Measurements from ENCODE around the gene TIMM50.
A peak's percentile ranks its signal among the peaks of the same experiment; 100 is the strongest.

Gene TIMM50

GRCh38 chr19:39500543-39500942 lies 19.9 kb downstream of the TIMM50 start:
- no peak for DNase-seq (ENCODE audit: low spot score)

- DNase-seq (ENCODE audit: low spot score): no peak
Measured at GRCh38 chr19:39501340-39501739, 20.7 kb downstream of the TIMM50 start.

- peak; percentile 69 for DNase-seq (ENCODE audit: low spot score)
Measured at GRCh38 chr19:39502640-39503417, 22.2 kb downstream of the TIMM50 start.

GRCh38 chr19:39506598-39506943 lies 25.9 kb downstream of the TIMM50 start:
- DNase-seq (ENCODE audit: low spot score): no peak

GRCh38 chr19:39506944-39507714 lies 26.5 kb downstream of the TIMM50 start:
- DNase-seq (ENCODE audit: low spot score): peak; percentile 65

- no peak for DNase-seq (ENCODE audit: low spot score)
Measured at GRCh38 chr19:39507715-39508364, 27.2 kb downstream of the TIMM50 start.

GRCh38 chr19:39508629-39509028 lies 28.0 kb downstream of the TIMM50 start:
- DNase-seq (ENCODE audit: low spot score): no peak

- DNase-seq (ENCODE audit: low spot score): no peak
Measured at GRCh38 chr19:39509233-39509632, 28.6 kb downstream of the TIMM50 start.

- no peak for DNase-seq (ENCODE audit: low spot score)
Measured at GRCh38 chr19:39512988-39513387, 32.4 kb downstream of the TIMM50 start.

GRCh38 chr19:39514840-39515550 lies 34.4 kb downstream of the TIMM50 start, which contains the start of gene SELENOV:
SELENOV (plus strand) TSS chr19:39515139; CDS start chr19:39515213, 74 bp downstream.
- no peak for DNase-seq (ENCODE audit: low spot score)

GRCh38 chr19:39515551-39516191 lies 35.0 kb downstream of the TIMM50 start:
- no peak for DNase-seq (ENCODE audit: low spot score)

- DNase-seq (ENCODE audit: low spot score): no peak
Measured at GRCh38 chr19:39516270-39516669, 35.6 kb downstream of the TIMM50 start.

- DNase-seq (ENCODE audit: low spot score): no peak
Measured at GRCh38 chr19:39517432-39517831, 36.8 kb downstream of the TIMM50 start.

- DNase-seq (ENCODE audit: low spot score): no peak
Measured at GRCh38 chr19:39518458-39518857, 37.8 kb downstream of the TIMM50 start.

GRCh38 chr19:39518975-39519374 lies 38.3 kb downstream of the TIMM50 start:
- DNase-seq (ENCODE audit: low spot score): no peak

GRCh38 chr19:39520541-39521484 lies 40.2 kb downstream of the TIMM50 start:
- DNase-seq (ENCODE audit: low spot score): no peak

GRCh38 chr19:39524495-39524894 lies 43.9 kb downstream of the TIMM50 start:
- DNase-seq (ENCODE audit: low spot score): peak; percentile 76

GRCh38 chr19:39525205-39525604 lies 44.6 kb downstream of the TIMM50 start:
- DNase-seq (ENCODE audit: low spot score): peak; percentile 27

- no peak for DNase-seq (ENCODE audit: low spot score)
Measured at GRCh38 chr19:39531834-39532232, 51.2 kb downstream of the TIMM50 start.

GRCh38 chr19:39532233-39533002 lies 51.8 kb downstream of the TIMM50 start, which contains the start of gene EID2B:
EID2B (minus strand) TSS chr19:39532852; CDS start chr19:39532802, 50 bp downstream.
- DNase-seq (ENCODE audit: low spot score): peak; percentile 96

Data from kidney tubule cell (primary cell).